Body of pancreas (tissue), 4 donors: Measurements from ENCODE around the gene PRICKLE4. TPM values are rescaled to one million over a fixed set of nuclear protein-coding genes. Genes with fewer than 3 reads are reported as not detected.
A peak's percentile ranks its signal among the peaks of the same experiment; 100 is the strongest.

ENCODE experiments used
- ATAC-seq: fragments of 150-250 bp; one replicate; pipeline ENCODE4 v1.9.1; 2016
- DNase-seq, 4 donors: peaks; one replicate each; pipeline ENCODE4 v3.0.0-alpha.2; 2019
- H3K27ac ChIP-seq, 4 donors: fragments of 200-600 bp; sonication (generic); 1 replicate in 3 of 4; 2 replicates in 1 of 4; pipeline versions ENCODE4 v1.5.1 to v1.6.1; 2016 to 2019; ENCODE audit warnings: mild to moderate bottlenecking in 1 of 4, mixed read lengths in 1 of 4, moderate library complexity in 1 of 4
- H3K27me3 ChIP-seq, 2 donors: fragments of 200-600 bp; sonication (generic); one replicate each; pipeline ENCODE4 v1.6.0; 2016; ENCODE audit warnings: mild to moderate bottlenecking in 1 of 2
- H3K36me3 ChIP-seq, 2 donors: fragments of 200-600 bp; sonication (generic); replicated peaks in 1 of 2; 2 replicates each; pipeline ENCODE4 v1.5.1; 2016; ENCODE audit warnings: low read depth in 2 of 2; ENCODE audit not compliant: insufficient read depth in 1 of 2
- H3K4me1 ChIP-seq: fragments of 200-600 bp; sonication (generic); one replicate; pipeline ENCODE4 v1.6.0; 2016
- H3K4me3 ChIP-seq, 2 donors: fragments of 200-600 bp; sonication (generic); 1 replicate in 1 of 2; 2 replicates in 1 of 2; pipeline ENCODE4 v1.5.1; 2016 to 2019
- H3K9me3 ChIP-seq, 3 donors: fragments of 200-600 bp; sonication (generic); 1 replicate in 2 of 3; 2 replicates in 1 of 3; pipeline ENCODE4 v1.5.1; 2016
- CTCF ChIP-seq, 7 experiments: fragments of 450-650 bp in 4 of 7; fragments of 200-600 bp in 3 of 7; sonication (generic) in 3 of 7; IDR thresholded peaks; one replicate each; pipeline ENCODE4 v1.5.1; 2016 to 2019; ENCODE audit warnings: antibody characterized with exemption in 7 of 7
- POLR2A ChIP-seq, 3 donors: fragments of 450-650 bp; IDR thresholded peaks; one replicate each; pipeline ENCODE4 v1.6.1; 2016; ENCODE audit warnings: antibody characterized with exemption in 3 of 3, mild to moderate bottlenecking in 2 of 3
- WGBS, 2 donors: methylation state at CpG; one replicate each; pipeline ENCODE4 v1.1.5; 2017; 5-methylcytosine and 5-hydroxymethylcytosine counted together
- intact Hi-C: fragments of 100-400 bp; cut with DNase I; formaldehyde crosslinking; loops from one replicate; pipeline ENCODE4 v1.15.1; 2023
- total RNA-seq, 2 donors: library from RNA; depleted of rRNA; stranded (reverse); fragments of >200 nt; gene quantifications; one replicate each; pipeline ENCODE4 v1.1.0, GENCODE V29; 2016

PRICKLE4 gene
- total RNA-seq, 2 donors from 2014 or later = 4.4 to 16.8 TPM

GRCh38 chr6:41785254-41785653 is 4.7 kb downstream of the PRICKLE4 start:
- Histone ChIP-seq H3K27ac (peak overlapping the region in 3 of 4 donors; percentile 23 to 93 (median 91)), H3K9me3 (no peaks in the 10 kb centered on the region), H3K4me3 (no peak overlapping the region), H3K27me3 (no peaks in the 10 kb centered on the region), H3K36me3 (peaks cover 0 to 4% of the 10 kb centered on the region in 2 donors), H3K4me1 (peaks cover 63% of the 10 kb centered on the region)
- ATAC-seq (no peak), DNase-seq (no peak)
- WGBS, 2 donors = 38 to 63% methylated on average over 5 to 10 of the region's 11 CpGs
- intact Hi-C loops = no loop called here
- TF ChIP-seq CTCF (IDR thresholded peaks at IDR 0.05) (no peak), POLR2A (IDR thresholded peaks at IDR 0.05) (no peak)

- Histone ChIP-seq H3K36me3 (peaks cover 0 to 4% of the 10 kb centered on the region in 2 donors), H3K4me1 (peaks cover 61% of the 10 kb centered on the region), H3K27me3 (no peaks in the 10 kb centered on the region), H3K4me3 (peak overlapping the region in 1 of 2 donors; percentile 66), H3K9me3 (no peaks in the 10 kb centered on the region), H3K27ac (peak overlapping the region in 3 of 4 donors; percentile 75 to 93 (median 91))
- TF ChIP-seq CTCF (IDR thresholded peaks at IDR 0.05) (no peak), POLR2A (IDR thresholded peaks at IDR 0.05) (no peak)
- 18 to 19% methylated on average over 18 to 29 of the region's 29 CpGs for WGBS, 2 donors
- ATAC-seq (no peak), DNase-seq (peak in 1 of 4 donors; percentile 23)
- intact Hi-C loops = no loop called here
Observed at GRCh38 chr6:41785689-41786450, 5.3 kb downstream of the PRICKLE4 start.

- H3K36me3 ChIP-seq = peaks cover 0 to 4% of the 10 kb centered on the region in 2 donors
- ATAC-seq (peak; percentile 85), DNase-seq (peak; percentile 85 to 89 (median 86))
- 0% methylated on average over 1 to 58 of the region's 58 CpGs for WGBS, 2 donors
- H3K27me3 ChIP-seq = no peaks in the 10 kb centered on the region
- H3K4me3 ChIP-seq = peak overlapping the region; percentile 44 to 66
- no peaks in the 10 kb centered on the region for H3K9me3 ChIP-seq
- no peak for TF ChIP-seq POLR2A (IDR thresholded peaks at IDR 0.05)
- peak; percentile 52 to 96 (median 92) for TF ChIP-seq CTCF (IDR thresholded peaks at IDR 0.05)
- peak overlapping the region; percentile 75 to 93 (median 92) for H3K27ac ChIP-seq
- H3K4me1 ChIP-seq = peaks cover 53% of the 10 kb centered on the region
- intact Hi-C loops = no loop called here
Observed at GRCh38 chr6:41786451-41787218, 6.1 kb downstream of the PRICKLE4 start.

- H3K4me1 ChIP-seq = peaks cover 48% of the 10 kb centered on the region
- TF ChIP-seq CTCF (IDR thresholded peaks at IDR 0.05) (peak; percentile 80 to 99 (median 98)), POLR2A (IDR thresholded peaks at IDR 0.05) (peak; percentile 72 to 94 (median 86))
- peak; percentile 95 to 96 (median 96) for DNase-seq
Observed at GRCh38 chr6:41787219-41787917, 6.8 kb downstream of the PRICKLE4 start, which contains the start of gene TOMM6. TSS of gene TOMM6 (plus strand) at chr6:41787694. CDS start at chr6:41787698, 4 bp downstream.

More at GRCh38 chr6:41787219-41787917, 6.8 kb downstream of the PRICKLE4 start, which contains the start of gene TOMM6:
- Histone ChIP-seq H3K36me3 (peaks cover 0 to 6% of the 10 kb centered on the region in 2 donors), H3K27ac (peak within 1 kb of the TSS; percentile 75 to 93 (median 92)), H3K4me3 (peak within 1 kb of the TSS; percentile 46 to 66), H3K27me3 (no peaks in the 10 kb centered on the region), H3K9me3 (no peaks in the 10 kb centered on the region)
- intact Hi-C loops = no loop called here
- ATAC-seq = peak; percentile 89
- WGBS, 2 donors = 0% methylated on average over 28 to 53 of the region's 55 CpGs
